ENCODE results near the gene SLC25A19.

The SLC25A19 gene

DNA sequence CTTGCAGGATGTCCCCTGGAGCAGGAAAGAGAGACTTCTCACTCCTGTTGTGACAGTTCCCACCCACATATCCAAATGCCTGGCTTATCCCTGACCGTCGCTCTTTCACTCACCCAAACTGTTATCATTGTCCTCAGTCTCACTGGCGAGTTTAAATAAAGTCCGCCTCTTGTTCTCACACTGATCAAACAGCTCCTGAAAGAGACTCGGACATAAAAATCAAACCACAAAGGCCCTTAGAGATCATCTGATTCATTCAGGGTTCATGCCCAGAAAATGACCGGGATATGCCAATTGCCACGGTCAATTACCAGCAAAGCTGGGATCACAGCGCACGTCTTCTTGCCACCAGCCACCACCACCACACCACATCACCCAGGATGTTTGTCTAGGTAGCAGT, 47.7 kb downstream of the SLC25A19 start:
- DNase-seq (ENCODE audit: low spot score): no peak

DNA sequence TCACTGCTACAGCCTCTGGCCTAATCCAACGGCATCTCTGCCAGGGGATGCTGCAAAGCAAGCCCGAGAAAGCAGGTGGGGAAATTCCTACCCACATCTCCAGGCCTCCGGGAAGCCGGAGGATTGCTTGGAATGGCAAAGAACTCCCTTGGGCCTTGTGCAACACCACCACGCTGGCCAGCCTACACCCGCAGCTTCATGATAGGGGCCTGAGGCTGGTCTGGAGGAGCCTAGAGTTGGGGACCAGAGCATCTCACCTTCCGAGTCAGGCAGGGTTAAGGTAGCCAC, 48.1 kb downstream of the SLC25A19 start:
- DNase-seq (ENCODE audit: low spot score): no peak

DNA sequence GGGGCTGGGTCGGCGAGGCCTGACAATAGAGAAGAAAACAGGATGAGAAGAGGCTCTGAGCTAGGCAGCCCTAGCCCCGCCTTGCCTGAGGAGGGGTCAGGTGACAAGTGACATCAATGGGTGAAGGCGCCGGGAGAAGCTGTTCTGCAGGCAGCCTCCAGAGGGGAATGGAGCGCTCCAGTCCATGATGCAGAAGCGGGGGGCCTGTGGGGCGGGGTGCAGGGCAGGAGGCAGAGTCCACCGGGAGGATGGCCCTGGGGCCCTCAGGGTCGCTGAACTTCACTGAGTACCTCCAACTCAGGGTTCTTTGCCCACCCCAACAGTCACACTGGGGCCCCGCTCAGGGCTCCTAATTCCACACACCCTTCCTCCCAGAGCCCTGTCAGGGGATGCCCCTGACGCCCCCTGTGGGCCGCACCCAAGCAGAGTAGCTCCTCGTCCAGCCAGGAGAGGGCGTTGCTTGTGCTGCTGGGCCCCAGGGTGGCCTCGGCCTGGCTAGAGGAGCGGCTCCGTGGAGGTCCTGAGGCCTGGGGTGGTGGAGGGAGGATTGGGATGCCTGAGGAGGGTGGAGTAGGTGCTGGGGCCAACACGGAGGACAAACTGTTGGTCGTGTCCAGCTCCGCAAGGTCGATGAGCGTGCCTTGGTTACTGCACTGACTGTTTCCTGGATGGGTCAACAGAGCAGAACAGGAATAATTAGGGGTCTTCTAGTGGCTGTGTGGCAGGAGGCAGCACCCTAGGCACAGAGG, 48.7 kb downstream of the SLC25A19 start:
- DNase-seq (ENCODE audit: low spot score): peak; percentile 48

DNA sequence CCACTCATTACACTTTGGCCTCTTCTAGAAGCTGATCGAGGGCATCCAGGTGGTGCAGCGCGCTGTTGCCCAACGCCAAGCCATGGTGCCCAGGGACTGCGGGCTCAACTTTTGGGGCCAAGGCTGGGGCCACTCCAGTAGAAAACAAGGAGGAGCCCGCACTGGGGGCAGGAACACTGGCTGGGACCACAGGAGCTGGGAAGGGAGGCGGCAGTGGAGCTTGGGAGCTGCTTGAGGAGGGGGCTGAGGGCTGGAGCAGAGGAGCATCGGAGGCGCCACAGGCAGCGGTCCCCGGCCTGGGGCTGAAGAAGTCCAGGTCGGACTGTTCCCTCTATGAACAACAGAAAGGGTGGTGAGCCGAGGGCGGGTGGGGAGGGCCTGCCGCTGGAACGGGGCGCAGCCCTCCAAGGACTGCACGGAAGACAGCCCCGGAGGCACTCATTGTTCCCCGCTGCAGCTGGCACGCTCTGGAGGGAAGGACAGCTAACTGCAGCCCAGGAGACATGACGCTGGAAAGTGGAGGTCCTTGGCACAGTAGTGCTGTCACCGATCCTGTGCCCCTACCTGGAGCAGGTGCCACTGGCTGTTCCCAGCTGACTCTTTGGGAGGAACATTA, 49.3 kb downstream of the SLC25A19 start:
- DNase-seq (ENCODE audit: low spot score): no peak

DNA sequence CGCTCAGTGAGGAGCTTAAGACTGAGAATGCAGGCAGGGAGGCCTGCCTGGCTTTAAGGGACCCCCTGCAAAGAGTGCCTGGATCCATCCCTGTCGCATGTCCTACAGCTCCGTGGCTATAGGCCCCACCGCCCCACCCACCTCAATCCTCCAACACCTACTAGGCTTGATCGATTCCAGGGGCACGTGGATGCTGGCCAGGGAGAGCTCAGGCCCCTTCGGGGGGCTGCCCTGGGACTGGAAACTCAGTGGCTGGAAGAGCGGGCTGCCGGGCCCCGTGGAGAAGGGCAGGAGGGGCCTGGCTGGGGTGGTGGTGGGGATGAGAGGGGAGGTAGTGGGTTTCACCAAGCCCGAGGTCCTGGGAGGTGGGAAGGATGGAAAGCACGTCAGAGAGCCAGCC, 50.0 kb downstream of the SLC25A19 start:
- DNase-seq (ENCODE audit: low spot score): no peak

DNA sequence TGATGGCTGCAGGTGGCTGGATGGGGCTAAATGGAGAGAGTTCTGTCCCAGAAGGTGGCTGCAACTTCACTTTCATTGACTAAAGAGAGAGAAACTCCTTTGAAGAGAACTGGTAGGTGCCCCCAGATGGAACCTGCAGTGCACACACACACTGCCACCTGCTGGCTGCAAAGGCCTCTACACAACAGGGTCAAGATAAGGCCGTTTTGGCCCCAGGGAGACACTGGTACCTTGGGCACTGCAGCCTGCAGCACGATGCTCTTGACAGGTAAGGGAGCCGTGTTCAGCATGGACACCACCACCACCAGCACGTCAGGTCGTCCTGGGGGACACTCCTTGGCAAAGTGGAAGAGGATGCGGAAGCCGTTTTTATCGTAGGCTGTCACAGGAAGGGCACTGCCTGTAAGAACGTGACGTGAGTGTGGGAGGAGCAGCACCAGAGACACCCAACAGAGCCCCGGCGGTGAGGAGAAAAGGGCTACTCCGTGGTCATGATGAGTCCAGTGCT, 50.5 kb downstream of the SLC25A19 start:
- peak; percentile 87 for DNase-seq (ENCODE audit: low spot score)

DNA sequence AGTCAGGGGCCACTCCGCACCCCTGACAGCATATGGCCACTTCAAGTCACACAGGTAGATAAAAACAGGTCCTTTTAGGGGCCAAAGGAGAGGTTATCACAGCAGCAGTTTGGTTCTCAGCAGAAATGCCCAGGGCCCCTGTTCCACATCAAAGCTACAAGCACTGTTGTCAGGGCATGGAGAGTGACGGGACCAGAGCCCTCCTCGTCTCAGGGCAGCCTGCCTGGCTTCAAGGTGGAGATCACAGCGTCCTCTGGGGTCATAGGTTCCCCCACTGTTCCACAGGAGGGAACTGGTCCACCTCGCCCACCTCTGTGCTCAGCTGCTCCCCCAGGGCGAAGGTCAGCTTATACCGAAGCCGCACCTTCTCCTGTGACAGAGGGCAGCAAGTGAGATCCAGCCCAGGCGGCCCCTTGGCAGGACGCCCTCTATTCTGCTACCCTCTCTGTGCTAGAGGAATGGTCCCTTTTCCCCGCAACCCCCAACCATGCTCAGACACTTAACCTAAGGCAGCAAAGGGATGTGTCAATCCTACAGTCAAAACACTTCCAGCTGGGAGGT, 51.1 kb downstream of the SLC25A19 start:
- no peak for DNase-seq (ENCODE audit: low spot score)

DNA sequence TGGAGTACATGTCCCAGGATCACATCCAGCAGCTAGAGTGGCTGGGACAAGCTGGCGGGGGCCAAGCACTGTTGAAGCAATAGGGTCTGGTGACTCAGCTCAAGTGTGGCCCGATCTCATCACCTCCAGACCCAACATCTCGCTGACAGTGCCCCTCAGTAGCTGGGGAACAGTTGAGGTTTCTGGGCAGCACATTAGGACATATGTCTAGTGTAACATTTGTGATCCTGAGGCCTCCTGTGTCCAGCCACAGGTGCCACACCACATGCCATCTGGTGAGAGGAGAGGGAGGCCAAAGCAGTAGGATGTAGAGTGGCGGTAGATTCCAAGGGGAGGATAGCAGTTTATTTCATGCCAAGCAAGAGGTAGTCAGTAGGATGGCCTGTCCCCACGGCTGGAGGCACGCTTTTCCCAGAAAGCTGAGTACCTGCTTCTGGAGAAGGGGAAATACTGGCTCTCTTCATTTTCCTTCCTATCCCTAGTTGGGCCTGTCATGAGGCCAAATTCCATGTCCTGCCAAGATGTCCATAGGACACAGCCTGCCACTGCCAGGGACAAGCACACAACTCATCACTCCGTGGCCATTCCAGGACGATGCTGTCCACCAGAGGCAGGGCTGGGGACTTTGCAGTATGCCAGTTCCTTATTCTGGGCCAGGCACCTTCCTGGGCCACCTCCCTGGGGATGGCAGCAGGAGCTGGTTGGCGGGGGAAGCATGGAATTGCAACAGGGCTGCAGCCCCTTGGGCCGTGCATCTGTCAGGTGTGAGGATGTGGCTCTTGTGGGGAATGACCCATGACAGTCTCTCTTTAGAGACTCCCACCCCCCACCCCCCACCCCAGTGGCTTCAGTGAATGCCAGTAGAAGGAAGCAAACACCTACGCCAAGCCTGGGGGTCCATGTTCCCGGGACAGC, 51.9 kb downstream of the SLC25A19 start:
- no peak for DNase-seq (ENCODE audit: low spot score)

DNA sequence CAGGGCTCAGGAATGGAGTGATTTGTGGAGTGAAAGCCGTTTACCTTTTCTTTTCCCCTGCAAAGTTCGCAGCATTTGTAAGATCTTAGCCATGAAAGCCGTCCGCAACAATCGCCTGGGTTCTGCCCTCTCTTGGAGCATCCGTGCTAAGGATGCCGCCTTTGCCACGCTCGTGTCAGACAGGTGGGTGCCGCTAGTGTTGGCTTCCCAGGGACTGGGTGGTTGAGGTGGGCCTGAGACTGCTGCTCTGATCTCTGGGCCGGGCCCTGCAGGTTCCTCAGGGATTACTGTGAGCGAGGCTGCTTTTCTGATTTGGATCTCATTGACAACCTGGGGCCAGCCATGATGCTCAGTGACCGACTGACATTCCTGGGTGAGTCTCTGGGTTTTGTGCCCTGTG, 56.4 kb downstream of the SLC25A19 start:
- no peak for DNase-seq (ENCODE audit: low spot score)

DNA sequence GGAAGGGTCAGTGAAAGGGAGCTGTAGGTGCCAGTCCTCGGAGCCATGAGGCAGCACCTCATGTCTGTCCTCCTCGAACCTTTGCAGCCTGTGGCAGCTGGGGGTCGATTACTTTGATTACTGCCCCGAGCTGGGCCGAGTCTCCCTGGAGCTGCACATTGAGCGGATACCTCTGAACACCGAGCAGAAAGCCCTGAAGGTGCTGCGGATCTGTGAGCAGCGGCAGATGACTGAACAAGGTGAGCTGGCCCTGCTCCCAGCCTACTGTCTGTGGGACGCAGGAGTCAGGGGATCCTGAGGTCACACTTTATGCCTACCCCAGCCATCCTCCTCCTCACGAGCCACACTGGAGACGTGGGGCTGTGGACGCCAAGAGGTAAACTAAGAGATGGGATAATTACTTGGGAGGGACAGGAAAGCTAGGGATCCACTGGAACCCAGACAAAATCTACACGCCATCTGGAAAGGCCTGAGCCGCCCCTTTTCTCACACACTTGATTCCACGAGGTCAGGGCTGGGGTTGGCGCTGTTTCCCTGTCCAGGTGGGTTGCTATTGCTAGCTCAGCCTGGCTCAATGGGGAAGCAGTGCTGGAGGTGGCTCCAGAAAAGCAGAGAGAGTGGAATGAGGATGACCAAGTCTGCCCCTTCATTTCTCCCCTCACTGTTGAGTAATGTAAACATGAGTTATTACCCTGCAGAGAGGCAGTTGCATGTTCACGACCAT, 57.3 kb downstream of the SLC25A19 start:
- no peak for DNase-seq (ENCODE audit: low spot score)

DNA sequence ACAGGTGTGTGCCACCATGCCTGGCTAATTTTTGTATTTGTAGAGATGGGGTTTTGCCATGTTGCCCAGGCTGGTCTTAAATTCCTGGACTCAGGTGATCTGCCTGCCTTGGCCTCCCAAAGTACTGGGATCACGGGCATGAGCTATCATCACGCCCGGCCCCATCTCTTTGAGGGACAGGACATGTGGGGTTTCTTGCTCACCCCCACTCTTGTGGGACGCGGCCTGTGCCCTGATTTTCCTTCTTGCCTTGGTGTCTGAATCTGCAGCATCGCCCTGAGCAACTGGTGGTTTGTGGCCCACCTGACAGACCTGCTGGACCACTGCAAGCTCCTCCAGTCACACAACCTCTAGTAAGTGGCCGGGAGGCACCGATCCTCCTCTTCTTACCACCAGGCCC, 58.2 kb downstream of the SLC25A19 start:
- DNase-seq (ENCODE audit: low spot score): no peak

DNA sequence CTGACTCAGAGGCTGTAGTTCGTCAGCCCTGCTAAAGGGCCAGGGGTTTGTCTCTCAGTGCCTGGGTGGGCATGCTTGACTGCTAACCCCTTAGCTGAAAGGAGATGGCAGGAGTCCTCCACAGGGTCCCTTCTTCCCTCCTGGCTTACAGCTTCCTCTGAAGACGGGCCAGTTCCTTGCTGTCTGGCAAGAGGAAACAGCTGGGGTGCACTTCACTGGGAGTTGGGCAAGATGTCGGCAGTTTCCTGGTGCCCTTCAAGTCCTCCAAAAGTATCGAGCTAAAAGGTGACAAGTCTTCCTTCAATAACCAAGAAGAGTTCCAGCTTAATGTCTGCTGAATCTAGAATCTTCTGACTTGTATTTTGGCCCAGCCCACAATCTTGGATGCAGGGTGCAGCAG, 60.4 kb downstream of the SLC25A19 start:
- DNase-seq (ENCODE audit: low spot score): no peak

DNA sequence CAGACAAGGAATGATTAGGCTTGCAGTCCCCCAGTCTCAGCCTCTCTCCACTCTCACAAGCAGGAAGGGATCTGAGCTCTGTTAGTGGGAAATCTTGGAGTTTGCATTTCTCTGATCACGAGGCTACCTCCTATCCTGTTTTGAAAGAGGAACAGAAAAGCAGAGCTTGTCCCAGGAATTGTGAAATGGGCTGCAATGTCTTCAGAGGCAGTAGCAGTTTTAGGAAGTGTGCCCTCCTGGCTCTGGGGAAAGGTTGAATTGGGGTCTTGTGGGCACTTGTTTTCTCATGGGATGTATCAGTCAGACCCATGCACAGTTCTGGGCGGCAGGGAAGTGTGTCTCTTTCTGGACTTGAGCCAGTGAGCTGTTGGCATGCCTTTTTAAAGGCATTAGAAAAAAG, 60.9 kb downstream of the SLC25A19 start:
- no peak for DNase-seq (ENCODE audit: low spot score)

DNA sequence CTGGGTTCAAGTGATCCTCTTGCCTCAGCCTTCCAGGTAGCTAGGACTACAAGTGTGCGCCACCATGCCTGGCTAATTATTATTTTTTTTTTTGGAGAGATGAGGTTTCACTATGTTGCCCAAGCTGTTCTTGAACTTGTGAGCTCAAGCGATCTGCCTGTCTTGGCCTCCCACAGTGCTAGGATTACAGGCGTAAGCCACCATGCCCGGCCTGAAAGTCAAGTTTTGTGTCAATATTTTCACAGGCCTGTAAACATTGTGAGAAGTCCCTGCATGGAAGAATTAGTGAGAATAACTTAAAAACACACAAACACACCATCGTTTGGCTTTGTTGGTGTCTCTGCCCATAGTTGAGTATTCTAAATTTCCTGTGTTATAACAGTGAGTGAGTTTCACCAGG, 61.5 kb downstream of the SLC25A19 start:
- no peak for DNase-seq (ENCODE audit: low spot score)

DNA sequence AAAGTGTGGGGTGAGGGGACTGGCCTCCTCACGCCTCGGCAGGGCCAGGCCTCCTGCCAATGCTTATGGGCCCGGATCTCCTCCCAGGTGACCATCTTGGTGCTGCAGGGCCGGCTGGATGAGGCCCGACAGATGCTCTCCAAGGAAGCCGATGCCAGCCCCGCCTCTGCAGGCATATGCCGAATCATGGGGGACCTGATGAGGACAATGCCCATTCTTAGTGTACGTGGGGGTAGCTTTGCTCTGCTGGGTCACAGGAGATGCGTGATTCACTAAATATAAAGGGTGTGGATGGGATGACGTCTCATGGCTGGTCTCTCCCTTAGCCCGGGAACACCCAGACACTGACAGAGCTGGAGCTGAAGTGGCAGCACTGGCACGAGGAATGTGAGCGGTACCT, 64.2 kb downstream of the SLC25A19 start:
- no peak for DNase-seq (ENCODE audit: low spot score)
